HEK293 (cell line): ENCODE data around the gene CMTM1.

Source experiments
- CTCF ChIA-PET: fragments of 350-600 bp; formaldehyde crosslinking; extraction: SDS; loops from one replicate; lab custom pipeline; 2021; ENCODE audit warnings: antibody characterized with exemption; lab: Yijun Ruan, JAX
- POLR2A ChIA-PET: fragments of 300-600 bp; formaldehyde crosslinking; extraction: SDS; loops from one replicate; lab custom pipeline; 2020; ENCODE audit warnings: antibody characterized with exemption, inconsistent platforms; lab: Yijun Ruan, JAX
- H3K27ac ChIP-seq: fragments of 200-500 bp; sonication (Bioruptor generic); 2 replicates; pipeline ENCODE4 v1.5.1; 2014; ENCODE audit warnings: low read depth, low read length, control low read depth, inconsistent platforms; ENCODE audit errors: extremely low read depth
- H3K36me3 ChIP-seq, 2 experiments: fragments of 200-500 bp in 1 of 2; sonication (Bioruptor generic) in 1 of 2; 1 replicate in 1 of 2; 2 replicates in 1 of 2; pipeline ENCODE4 v1.5.1; 2014 to 2017; ENCODE audit warnings: inconsistent platforms in 2 of 2, low read length in 2 of 2; ENCODE audit not compliant: control insufficient read depth in 2 of 2, insufficient read depth in 1 of 2
- H3K4me1 ChIP-seq: fragments of 200-500 bp; sonication (Bioruptor generic); 2 replicates; pipeline ENCODE4 v1.5.1; 2014; ENCODE audit warnings: mild to moderate bottlenecking, low read length, inconsistent platforms; ENCODE audit not compliant: control insufficient read depth, insufficient read depth
- H3K4me3 ChIP-seq: 2 replicates; pipeline ENCODE4 v1.5.1; 2011; ENCODE audit warnings: low read depth, mild to moderate bottlenecking, control low read depth, low read length, moderate library complexity
- H3K9me3 ChIP-seq: fragments of 200-500 bp; sonication (Bioruptor generic); 2 replicates; pipeline ENCODE4 v1.5.1; 2014; ENCODE audit warnings: low read depth, low read length, inconsistent platforms; ENCODE audit not compliant: control insufficient read depth, insufficient read depth
- BCL11A ChIP-seq: fragments of 450-650 bp; formaldehyde crosslinking; IDR thresholded peaks from 2 replicates; pipeline ENCODE4 v1.5.1; 2016; ENCODE audit warnings: low read depth, missing biosample characterization, missing genetic modification characterization
- HOXD13 ChIP-seq: sonication (generic); formaldehyde crosslinking; IDR thresholded peaks from 2 replicates; pipeline ENCODE4 v1.8.0; 2022; ENCODE audit warnings: missing genetic modification reagents, borderline replicate concordance
- IKZF3 ChIP-seq: fragments of 450-650 bp; IDR thresholded peaks from 2 replicates; pipeline ENCODE4 v1.5.0; 2018; ENCODE audit warnings: missing biosample characterization, mild to moderate bottlenecking, missing genetic modification characterization, moderate library complexity
- SP2 ChIP-seq: fragments of 450-650 bp; formaldehyde crosslinking; IDR thresholded peaks from 2 replicates; pipeline ENCODE4 v1.5.1; 2016; ENCODE audit warnings: missing biosample characterization, missing genetic modification characterization
- SP7 ChIP-seq: fragments of 450-650 bp; formaldehyde crosslinking; IDR thresholded peaks from 2 replicates; pipeline ENCODE4 v1.5.1; 2016; ENCODE audit warnings: missing biosample characterization, missing genetic modification characterization
- ZBTB1 ChIP-seq: fragments of 450-650 bp; formaldehyde crosslinking; IDR thresholded peaks from 2 replicates; pipeline ENCODE4 v1.5.1; 2016; ENCODE audit warnings: missing biosample characterization, missing genetic modification characterization
- ZBTB10 ChIP-seq: fragments of 450-650 bp; formaldehyde crosslinking; IDR thresholded peaks from 2 replicates; pipeline ENCODE4 v1.5.1; 2016; ENCODE audit warnings: missing biosample characterization, missing genetic modification characterization
- ZBTB11 ChIP-seq: fragments of 450-650 bp; formaldehyde crosslinking; conservative IDR thresholded peaks from 2 replicates; pipeline ENCODE4 v1.5.1; 2016; ENCODE audit warnings: low read depth, missing biosample characterization, missing genetic modification characterization
- ZFP69B ChIP-seq: fragments of 450-650 bp; formaldehyde crosslinking; IDR thresholded peaks from 2 replicates; pipeline ENCODE4 v1.5.1; 2016; ENCODE audit warnings: missing biosample characterization, missing genetic modification characterization
- ZNF138 ChIP-seq: fragments of 450-650 bp; formaldehyde crosslinking; IDR thresholded peaks from 2 replicates; pipeline ENCODE4 v1.5.1; 2016; ENCODE audit warnings: missing biosample characterization, missing genetic modification characterization, borderline replicate concordance
- ZNF157 ChIP-seq: fragments of 450-650 bp; formaldehyde crosslinking; IDR thresholded peaks from 2 replicates; pipeline ENCODE4 v1.5.1; 2016; ENCODE audit warnings: missing biosample characterization, missing genetic modification characterization
- ZNF16 ChIP-seq: fragments of 450-650 bp; formaldehyde crosslinking; IDR thresholded peaks from 2 replicates; pipeline ENCODE4 v1.5.1; 2016; ENCODE audit warnings: low read depth, missing biosample characterization, missing genetic modification characterization
- ZNF202 ChIP-seq: fragments of 450-650 bp; formaldehyde crosslinking; IDR thresholded peaks from 2 replicates; pipeline ENCODE4 v1.5.1; 2016; ENCODE audit warnings: missing biosample characterization, missing genetic modification characterization, borderline replicate concordance
- ZNF221 ChIP-seq: fragments of 450-650 bp; formaldehyde crosslinking; IDR thresholded peaks from 2 replicates; pipeline ENCODE4 v1.5.1; 2017; ENCODE audit warnings: missing biosample characterization, missing genetic modification characterization, borderline replicate concordance
- ZNF239 ChIP-seq: fragments of 450-650 bp; formaldehyde crosslinking; IDR thresholded peaks from 2 replicates; pipeline ENCODE4 v1.5.1; 2016; ENCODE audit warnings: missing biosample characterization, missing genetic modification characterization
- ZNF391 ChIP-seq: fragments of 450-650 bp; formaldehyde crosslinking; IDR thresholded peaks from 2 replicates; pipeline ENCODE4 v1.5.1; 2016; ENCODE audit warnings: low read depth, missing biosample characterization, missing genetic modification characterization, borderline replicate concordance
- ZNF404 ChIP-seq: fragments of 450-650 bp; formaldehyde crosslinking; IDR thresholded peaks from 2 replicates; pipeline ENCODE4 v1.5.1; 2017; ENCODE audit warnings: missing biosample characterization, missing genetic modification characterization
- ZNF514 ChIP-seq: fragments of 450-650 bp; formaldehyde crosslinking; IDR thresholded peaks from 2 replicates; pipeline ENCODE4 v1.5.1; 2016; ENCODE audit warnings: missing biosample characterization, missing genetic modification characterization
- ZNF530 ChIP-seq: fragments of 450-650 bp; formaldehyde crosslinking; IDR thresholded peaks from 2 replicates; pipeline ENCODE4 v1.5.1; 2016; ENCODE audit warnings: low read depth, missing biosample characterization, missing genetic modification characterization
- ZNF571 ChIP-seq: fragments of 450-650 bp; formaldehyde crosslinking; IDR thresholded peaks from 2 replicates; pipeline ENCODE4 v1.5.0; 2017; ENCODE audit warnings: missing biosample characterization, missing genetic modification characterization
- ZNF585B ChIP-seq: fragments of 450-650 bp; formaldehyde crosslinking; IDR thresholded peaks from 2 replicates; pipeline ENCODE4 v1.5.1; 2016; ENCODE audit warnings: missing biosample characterization, missing genetic modification characterization
- ZNF629 ChIP-seq: fragments of 450-650 bp; formaldehyde crosslinking; IDR thresholded peaks from 2 replicates; pipeline ENCODE4 v1.5.1; 2017; ENCODE audit warnings: missing biosample characterization, missing genetic modification characterization
- ZNF677 ChIP-seq: fragments of 450-650 bp; IDR thresholded peaks from 2 replicates; pipeline ENCODE4 v1.5.0; 2018; ENCODE audit warnings: missing biosample characterization, mild to moderate bottlenecking, missing genetic modification characterization, moderate library complexity
- ZNF692 ChIP-seq: fragments of 450-650 bp; formaldehyde crosslinking; IDR thresholded peaks from 2 replicates; pipeline ENCODE4 v1.5.1; 2016; ENCODE audit warnings: missing biosample characterization, missing genetic modification characterization
- ZNF76 ChIP-seq: fragments of 450-650 bp; formaldehyde crosslinking; IDR thresholded peaks from 2 replicates; pipeline ENCODE4; 2016; ENCODE audit warnings: low read depth, missing biosample characterization, missing genetic modification characterization, borderline replicate concordance
- ZSCAN23 ChIP-seq: fragments of 450-650 bp; formaldehyde crosslinking; IDR thresholded peaks from 2 replicates; pipeline ENCODE4 v1.5.1; 2016; ENCODE audit warnings: missing biosample characterization, missing genetic modification characterization
- TF ChIP-seq, protein P1 (sequence below): sonication (generic); formaldehyde crosslinking; IDR thresholded peaks from 2 replicates; pipeline ENCODE4 v1.8.1; 2022; ENCODE audit warnings: mild to moderate bottlenecking, moderate library complexity, missing genetic modification reagents
- TF ChIP-seq, protein P2 (sequence below): fragments of 450-650 bp; formaldehyde crosslinking; IDR thresholded peaks from 2 replicates; pipeline ENCODE4 v1.5.1; 2016; ENCODE audit warnings: missing biosample characterization, missing genetic modification characterization

CMTM1 gene

DNA sequence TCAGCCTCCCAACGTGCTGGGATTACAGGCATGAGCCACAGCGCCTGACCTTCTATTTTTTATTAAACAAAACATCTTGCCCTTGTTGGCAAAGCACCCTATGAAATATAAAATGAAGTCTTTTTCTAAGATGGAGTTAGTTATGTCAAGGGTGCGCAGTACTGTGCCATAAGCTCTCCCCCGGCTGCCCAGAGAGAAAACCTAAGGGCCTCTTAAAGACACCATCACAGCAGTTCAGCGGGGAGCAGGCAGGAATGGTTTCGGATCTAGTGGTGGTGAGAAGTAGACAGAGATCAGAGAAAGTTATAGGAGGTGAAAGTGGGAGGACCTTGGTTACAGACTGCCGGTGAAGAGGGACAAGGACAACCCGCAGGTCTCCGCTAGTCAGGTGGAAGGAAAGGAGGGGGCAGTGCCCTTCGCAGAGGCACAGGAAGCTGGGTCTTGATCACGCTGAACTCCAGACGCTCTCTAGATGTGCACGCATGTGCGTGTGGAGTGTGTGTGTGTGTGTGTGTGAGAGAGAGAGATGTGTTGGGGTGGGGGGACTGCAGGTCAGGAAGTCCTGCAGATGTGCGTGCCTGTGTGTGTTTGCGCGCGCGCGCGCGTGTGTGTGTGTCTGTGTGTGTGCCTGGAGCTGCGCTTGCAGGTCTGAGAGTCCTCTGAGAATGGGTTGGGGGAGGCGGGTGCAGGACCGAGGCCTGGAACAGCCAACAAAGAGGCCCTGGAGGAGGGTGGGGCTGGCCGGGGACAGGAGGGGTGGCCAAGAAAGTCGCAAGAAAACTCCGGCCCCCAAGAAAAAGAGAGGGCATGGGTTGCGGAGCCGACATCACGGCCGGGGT, 37.5 kb downstream of the CMTM1 start:
- Histone ChIP-seq H3K9me3 (no peaks in the 10 kb centered on the region), H3K4me3 (peak overlapping the region; percentile 69), H3K36me3 (peaks cover 0 to 2% of the 10 kb centered on the region in 2 experiments; a peak in 1 of 3 replicates), H3K27ac (peak overlapping the region; percentile 80), H3K4me1 (no peaks in the 10 kb centered on the region)
- ChIA-PET POLR2A (interaction anchor here (1.0 kb wide), 1 partner anchor 239 kb away, joined by 3 read pairs; no protein-coding TSS in a partner anchor), CTCF (interaction anchor here (0.5 to 1.5 kb wide), 4 partner anchors 61 to 199 kb away, joined by 3 to 9 read pairs (median 3); no protein-coding TSS in a partner anchor)
- TF ChIP-seq ZBTB11 (tag by site-specific recombination) (peak; percentile 68), ZNF629 (tag by site-specific recombination) (no peak), ZNF404 (tag by site-specific recombination) (no peak), ZNF391 (0 out of 2 replicates have a peak, but pooled peaks have one; percentile 18), ZNF514 (tag by site-specific recombination) (no peak), ZNF157 (tag by site-specific recombination) (0 out of 2 replicates have a peak, but pooled peaks have one; percentile 28), ZNF138 (tag by site-specific recombination) (no peak), ZNF16 (no peak), ZNF202 (no peak), ZNF571 (no peak), ZFP69B (tag by site-specific recombination) (peak; percentile 68; the same call in 1 of the 2 replicates), SP7 (tag by site-specific recombination) (peak; percentile 89), ZNF239 (tag by site-specific recombination) (0 out of 2 replicates have a peak, but pooled peaks have one; percentile 53), SP2 (tag by site-specific recombination) (peak; percentile 65), ZNF692 (tag by site-specific recombination) (peak; percentile 83), ZNF530 (no peak), ZNF677 (tag by site-specific recombination) (no peak), ZNF76 (0 out of 2 replicates have a peak, but pooled peaks have one; percentile 16), IKZF3 (no peak), BCL11A (tag by site-specific recombination) (no peak), ZNF221 (tag by site-specific recombination) (no peak), ZBTB10 (tag by site-specific recombination) (peak; percentile 93), ZBTB1 (tag by site-specific recombination) (no peak), ZSCAN23 (tag by site-specific recombination) (no peak), HOXD13 (CRISPR knock-in tag) (no peak), ZNF585B (tag by site-specific recombination) (no peak)
- TF ChIP-seq, protein P1, sequence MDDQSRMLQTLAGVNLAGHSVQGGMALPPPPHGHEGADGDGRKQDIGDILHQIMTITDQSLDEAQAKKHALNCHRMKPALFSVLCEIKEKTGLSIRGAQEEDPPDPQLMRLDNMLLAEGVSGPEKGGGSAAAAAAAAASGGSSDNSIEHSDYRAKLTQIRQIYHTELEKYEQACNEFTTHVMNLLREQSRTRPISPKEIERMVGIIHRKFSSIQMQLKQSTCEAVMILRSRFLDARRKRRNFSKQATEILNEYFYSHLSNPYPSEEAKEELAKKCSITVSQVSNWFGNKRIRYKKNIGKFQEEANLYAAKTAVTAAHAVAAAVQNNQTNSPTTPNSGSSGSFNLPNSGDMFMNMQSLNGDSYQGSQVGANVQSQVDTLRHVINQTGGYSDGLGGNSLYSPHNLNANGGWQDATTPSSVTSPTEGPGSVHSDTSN (CRISPR knock-in tag), result no peak
- TF ChIP-seq, protein P2, sequence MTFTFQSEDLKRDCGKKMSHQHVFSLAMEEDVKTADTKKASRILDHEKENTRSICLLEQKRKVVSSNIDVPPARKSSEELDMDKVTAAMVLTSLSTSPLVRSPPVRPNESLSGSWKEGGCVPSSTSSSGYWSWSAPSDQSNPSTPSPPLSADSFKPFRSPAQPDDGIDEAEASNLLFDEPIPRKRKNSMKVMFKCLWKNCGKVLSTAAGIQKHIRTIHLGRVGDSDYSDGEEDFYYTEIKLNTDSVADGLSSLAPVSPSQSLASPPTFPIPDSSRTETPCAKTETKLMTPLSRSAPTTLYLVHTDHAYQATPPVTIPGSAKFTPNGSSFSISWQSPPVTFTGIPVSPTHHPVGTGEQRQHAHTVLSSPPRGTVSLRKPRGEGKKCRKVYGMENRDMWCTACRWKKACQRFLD, result no peak
